ENCODE measurements around the gene TTYH3.

DNA sequence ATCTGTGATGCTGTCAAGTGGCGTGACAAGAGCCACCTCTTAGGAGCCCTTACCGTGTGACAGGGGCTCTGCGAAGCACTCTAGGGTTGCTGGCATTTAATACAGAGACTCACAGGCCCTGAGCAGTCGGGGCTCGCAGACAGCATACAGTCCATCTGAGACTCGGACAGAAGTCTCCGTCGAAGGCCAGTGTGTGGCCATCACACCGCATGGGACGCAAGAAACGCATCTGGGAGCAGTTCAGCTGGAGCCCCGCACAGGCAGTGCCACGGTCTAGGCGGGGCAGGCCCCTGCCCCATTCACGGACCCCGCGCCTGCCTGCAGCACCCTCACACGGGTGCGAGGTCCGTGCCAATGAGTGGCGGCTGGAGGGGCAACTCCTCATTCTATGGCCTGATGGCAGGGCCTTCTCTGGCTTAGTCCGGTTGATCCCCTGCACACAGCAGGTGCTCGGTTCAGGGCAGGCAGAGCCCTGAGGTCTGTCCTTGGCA is 39.4 kb upstream of the TTYH3 start:
- no peak for TF ChIP-seq POLR2A (IDR thresholded peaks at IDR 0.05)
- no peak for TF ChIP-seq POLR2AphosphoS5 (IDR thresholded peaks at IDR 0.05; ENCODE audit: insufficient read depth in 1 of 2, low read depth in 1 of 2)
- TF ChIP-seq, protein P1, sequence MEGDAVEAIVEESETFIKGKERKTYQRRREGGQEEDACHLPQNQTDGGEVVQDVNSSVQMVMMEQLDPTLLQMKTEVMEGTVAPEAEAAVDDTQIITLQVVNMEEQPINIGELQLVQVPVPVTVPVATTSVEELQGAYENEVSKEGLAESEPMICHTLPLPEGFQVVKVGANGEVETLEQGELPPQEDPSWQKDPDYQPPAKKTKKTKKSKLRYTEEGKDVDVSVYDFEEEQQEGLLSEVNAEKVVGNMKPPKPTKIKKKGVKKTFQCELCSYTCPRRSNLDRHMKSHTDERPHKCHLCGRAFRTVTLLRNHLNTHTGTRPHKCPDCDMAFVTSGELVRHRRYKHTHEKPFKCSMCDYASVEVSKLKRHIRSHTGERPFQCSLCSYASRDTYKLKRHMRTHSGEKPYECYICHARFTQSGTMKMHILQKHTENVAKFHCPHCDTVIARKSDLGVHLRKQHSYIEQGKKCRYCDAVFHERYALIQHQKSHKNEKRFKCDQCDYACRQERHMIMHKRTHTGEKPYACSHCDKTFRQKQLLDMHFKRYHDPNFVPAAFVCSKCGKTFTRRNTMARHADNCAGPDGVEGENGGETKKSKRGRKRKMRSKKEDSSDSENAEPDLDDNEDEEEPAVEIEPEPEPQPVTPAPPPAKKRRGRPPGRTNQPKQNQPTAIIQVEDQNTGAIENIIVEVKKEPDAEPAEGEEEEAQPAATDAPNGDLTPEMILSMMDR (IDR thresholded peaks at IDR 0.05), result no peak

Measured in vagina (tissue), 2 donors.